Panc1 (cell line): Measurements from ENCODE around the gene DUT. TPM values are rescaled to one million over a fixed set of nuclear protein-coding genes. Genes with fewer than 3 reads are reported as not detected.

Source experiments
- ATAC-seq: fragments of 200-7000 bp; cut with Tn5 transposase; 2 replicates; pipeline ENCODE4 v1.9.1; 2020; ENCODE audit warnings: mild to moderate bottlenecking, moderate library complexity
- BruUV-seq: library from RNA; stranded (reverse); fragments of 400-500 nt; replicated peaks from 2 replicates; lab custom pipeline; 2021; lab: Mats Ljungman, UMichigan
- CTCF ChIA-PET: fragments of 300-600 bp; sonication (Branson Sonifier 250); formaldehyde crosslinking; loops from one replicate; lab custom pipeline; 2022; ENCODE audit warnings: antibody characterized with exemption; lab: Charles Lee
- POLR2A ChIA-PET: fragments of 300-600 bp; sonication (Branson Sonifier 250); formaldehyde crosslinking; loops from one replicate; lab custom pipeline; 2022; ENCODE audit warnings: antibody characterized with exemption; lab: Charles Lee
- DNase-seq: peaks from one replicate; pipeline ENCODE4 v3.0.0-alpha.2; 2010; ENCODE audit warnings: low read depth, low spot score
- H3K27ac ChIP-seq: 2 replicates; pipeline ENCODE4 v1.5.1; 2011; ENCODE audit warnings: mild to moderate bottlenecking, low read length, inconsistent platforms
- H3K27me3 ChIP-seq: fragments of 200-500 bp; sonication (Bioruptor generic); 2 replicates; pipeline ENCODE4 v1.6.0; 2014; ENCODE audit warnings: low read length, inconsistent platforms; ENCODE audit not compliant: control insufficient read depth, insufficient read depth
- H3K36me3 ChIP-seq: fragments of 200-500 bp; sonication (Bioruptor generic); 2 replicates; pipeline ENCODE4 v1.5.1; 2014; ENCODE audit warnings: inconsistent platforms, mild to moderate bottlenecking, low read length, moderate library complexity; ENCODE audit not compliant: control insufficient read depth, insufficient read depth
- H3K4me1 ChIP-seq: 2 replicates; pipeline ENCODE4 v1.5.1; 2011; ENCODE audit warnings: inconsistent platforms, mild to moderate bottlenecking, low read length, moderate library complexity; ENCODE audit not compliant: control insufficient read depth, insufficient read depth
- H3K4me3 ChIP-seq, 2 experiments: 2 replicates each; pipeline ENCODE4 v1.5.1; 2011 to 2012; ENCODE audit warnings: low read depth in 2 of 2, low read length in 2 of 2, mild to moderate bottlenecking in 2 of 2, inconsistent platforms in 1 of 2, moderate library complexity in 1 of 2
- H3K9me3 ChIP-seq: fragments of 200-500 bp; sonication (Bioruptor generic); 2 replicates; pipeline ENCODE4 v1.5.1; 2014; ENCODE audit warnings: low read depth, mild to moderate bottlenecking, inconsistent platforms, low read length, moderate library complexity; ENCODE audit not compliant: control insufficient read depth, insufficient read depth
- POLR2AphosphoS5 ChIP-seq: IDR thresholded peaks from 2 replicates; pipeline ENCODE4 v1.6.1; 2012; ENCODE audit warnings: mild to moderate bottlenecking, low read depth, low read length, moderate library complexity
- SIN3A ChIP-seq: IDR thresholded peaks from 2 replicates; pipeline ENCODE4 v1.6.1; 2012; ENCODE audit warnings: low read depth, mild to moderate bottlenecking, low read length, moderate library complexity, borderline replicate concordance; ENCODE audit not compliant: insufficient read depth
- TCF7L2 ChIP-seq: IDR thresholded peaks from 2 replicates; pipeline ENCODE4 v1.6.1; 2011; ENCODE audit warnings: mild to moderate bottlenecking, low read depth, low read length, inconsistent platforms
- in situ Hi-C: cut with HindIII; loops from 2 replicates; pipeline ENCODE4 v1.10.0; 2016; ENCODE audit warnings: low sequenced_read_pairs, low pct_unique_long_range_greater_than_20kb
- intact Hi-C: fragments of 100-400 bp; cut with micrococcal nuclease; formaldehyde crosslinking; loops from one replicate; pipeline ENCODE4 v1.10.0; 2022; ENCODE audit not compliant: unreplicated experiment
- total RNA-seq: library from RNA; stranded (reverse); gene quantifications from one replicate; pipeline ENCODE4 v1.2.1, GENCODE V29; 2021; ENCODE audit not compliant: unreplicated experiment
- TF ChIP-seq, protein P1 (sequence below): fragments of 450-650 bp; IDR thresholded peaks from 2 replicates; pipeline ENCODE4 v1.5.1; 2017; ENCODE audit warnings: mild to moderate bottlenecking
- TF ChIP-seq, protein P2 (sequence below), 2 experiments: IDR thresholded peaks; 2 replicates each; pipeline ENCODE4 v1.6.1; 2011 to 2012; ENCODE audit warnings: low read depth in 2 of 2, control low read depth in 1 of 2, low read length in 1 of 2, mild to moderate bottlenecking in 1 of 2, moderate library complexity in 1 of 2; ENCODE audit not compliant: insufficient read depth in 1 of 2

Gene DUT
- total RNA-seq, 1 experiment from 2014 or later = 220 TPM

DNA sequence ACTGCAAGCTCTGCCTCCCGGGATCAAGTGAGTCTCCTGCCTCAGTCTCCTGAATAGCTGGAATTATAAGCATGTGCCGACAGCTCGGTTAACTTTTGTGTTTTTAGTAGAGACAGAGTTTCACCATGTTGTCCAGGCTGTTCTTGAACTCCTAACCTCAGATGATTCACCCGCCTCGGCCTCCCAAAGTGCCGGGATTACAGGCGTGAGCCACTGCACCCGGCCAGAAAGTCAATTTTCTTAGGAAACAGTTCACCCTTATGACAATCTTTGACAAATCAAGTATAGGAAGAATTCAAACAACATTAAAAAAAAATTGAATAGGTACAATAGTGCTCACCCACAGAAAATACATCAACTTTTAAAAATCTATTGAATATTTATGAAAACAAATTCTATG lies 23.6 kb upstream of the DUT start:
- no peak for ATAC-seq
- DNase-seq = no peak
- in situ Hi-C loops (no loop called here), intact Hi-C loops (no loop called here)
- Histone ChIP-seq H3K4me1 (no peaks in the 10 kb centered on the region), H3K27me3 (no peaks in the 10 kb centered on the region), H3K4me3 (no peak overlapping the region), H3K9me3 (no peaks in the 10 kb centered on the region), H3K27ac (no peak overlapping the region), H3K36me3 (no peaks in the 10 kb centered on the region)
- TF ChIP-seq, protein P1, sequence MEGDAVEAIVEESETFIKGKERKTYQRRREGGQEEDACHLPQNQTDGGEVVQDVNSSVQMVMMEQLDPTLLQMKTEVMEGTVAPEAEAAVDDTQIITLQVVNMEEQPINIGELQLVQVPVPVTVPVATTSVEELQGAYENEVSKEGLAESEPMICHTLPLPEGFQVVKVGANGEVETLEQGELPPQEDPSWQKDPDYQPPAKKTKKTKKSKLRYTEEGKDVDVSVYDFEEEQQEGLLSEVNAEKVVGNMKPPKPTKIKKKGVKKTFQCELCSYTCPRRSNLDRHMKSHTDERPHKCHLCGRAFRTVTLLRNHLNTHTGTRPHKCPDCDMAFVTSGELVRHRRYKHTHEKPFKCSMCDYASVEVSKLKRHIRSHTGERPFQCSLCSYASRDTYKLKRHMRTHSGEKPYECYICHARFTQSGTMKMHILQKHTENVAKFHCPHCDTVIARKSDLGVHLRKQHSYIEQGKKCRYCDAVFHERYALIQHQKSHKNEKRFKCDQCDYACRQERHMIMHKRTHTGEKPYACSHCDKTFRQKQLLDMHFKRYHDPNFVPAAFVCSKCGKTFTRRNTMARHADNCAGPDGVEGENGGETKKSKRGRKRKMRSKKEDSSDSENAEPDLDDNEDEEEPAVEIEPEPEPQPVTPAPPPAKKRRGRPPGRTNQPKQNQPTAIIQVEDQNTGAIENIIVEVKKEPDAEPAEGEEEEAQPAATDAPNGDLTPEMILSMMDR = no peak
- TF ChIP-seq, protein P2, sequence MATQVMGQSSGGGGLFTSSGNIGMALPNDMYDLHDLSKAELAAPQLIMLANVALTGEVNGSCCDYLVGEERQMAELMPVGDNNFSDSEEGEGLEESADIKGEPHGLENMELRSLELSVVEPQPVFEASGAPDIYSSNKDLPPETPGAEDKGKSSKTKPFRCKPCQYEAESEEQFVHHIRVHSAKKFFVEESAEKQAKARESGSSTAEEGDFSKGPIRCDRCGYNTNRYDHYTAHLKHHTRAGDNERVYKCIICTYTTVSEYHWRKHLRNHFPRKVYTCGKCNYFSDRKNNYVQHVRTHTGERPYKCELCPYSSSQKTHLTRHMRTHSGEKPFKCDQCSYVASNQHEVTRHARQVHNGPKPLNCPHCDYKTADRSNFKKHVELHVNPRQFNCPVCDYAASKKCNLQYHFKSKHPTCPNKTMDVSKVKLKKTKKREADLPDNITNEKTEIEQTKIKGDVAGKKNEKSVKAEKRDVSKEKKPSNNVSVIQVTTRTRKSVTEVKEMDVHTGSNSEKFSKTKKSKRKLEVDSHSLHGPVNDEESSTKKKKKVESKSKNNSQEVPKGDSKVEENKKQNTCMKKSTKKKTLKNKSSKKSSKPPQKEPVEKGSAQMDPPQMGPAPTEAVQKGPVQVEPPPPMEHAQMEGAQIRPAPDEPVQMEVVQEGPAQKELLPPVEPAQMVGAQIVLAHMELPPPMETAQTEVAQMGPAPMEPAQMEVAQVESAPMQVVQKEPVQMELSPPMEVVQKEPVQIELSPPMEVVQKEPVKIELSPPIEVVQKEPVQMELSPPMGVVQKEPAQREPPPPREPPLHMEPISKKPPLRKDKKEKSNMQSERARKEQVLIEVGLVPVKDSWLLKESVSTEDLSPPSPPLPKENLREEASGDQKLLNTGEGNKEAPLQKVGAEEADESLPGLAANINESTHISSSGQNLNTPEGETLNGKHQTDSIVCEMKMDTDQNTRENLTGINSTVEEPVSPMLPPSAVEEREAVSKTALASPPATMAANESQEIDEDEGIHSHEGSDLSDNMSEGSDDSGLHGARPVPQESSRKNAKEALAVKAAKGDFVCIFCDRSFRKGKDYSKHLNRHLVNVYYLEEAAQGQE (IDR thresholded peaks at IDR 0.05; ENCODE audit: insufficient read depth in 1 of 2, low read depth in 2 of 2, low read length in 1 of 2) = no peak
- TF ChIP-seq SIN3A = no peak
- no peak for TF ChIP-seq POLR2AphosphoS5
- no peak for TF ChIP-seq TCF7L2
- no TSS peak for BruUV-seq
- ChIA-PET CTCF (no interaction called here), POLR2A (no interaction called here)

DNA sequence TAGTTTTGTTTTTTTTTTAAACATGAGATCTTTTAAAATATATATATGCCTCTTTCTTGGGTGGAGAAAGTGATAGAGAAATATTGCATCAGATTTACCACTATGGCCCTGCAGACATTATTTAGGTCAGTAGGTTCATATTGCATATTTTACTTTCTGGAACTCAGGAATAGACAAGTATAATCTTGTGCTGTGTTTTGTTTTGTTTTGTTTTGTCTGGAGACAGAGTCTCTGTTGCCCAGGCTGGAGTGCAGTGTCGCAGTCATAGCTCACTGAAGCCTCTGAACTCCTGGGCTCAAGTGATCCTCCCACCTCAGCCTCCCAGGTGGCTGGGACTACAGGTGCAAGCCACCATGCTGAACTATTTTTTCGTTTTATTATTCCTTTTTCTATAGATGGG lies 21.5 kb upstream of the DUT start:
- DNase-seq = no peak
- intact Hi-C loops = no loop called here
- Histone ChIP-seq H3K27me3 (no peaks in the 10 kb centered on the region), H3K27ac (no peak overlapping the region), H3K4me3 (no peak overlapping the region), H3K9me3 (no peaks in the 10 kb centered on the region), H3K36me3 (no peaks in the 10 kb centered on the region), H3K4me1 (no peaks in the 10 kb centered on the region)
- no peak for TF ChIP-seq TCF7L2
- no peak for TF ChIP-seq SIN3A
- TF ChIP-seq, protein P1 = no peak
- TF ChIP-seq POLR2AphosphoS5 = no peak
- TF ChIP-seq, protein P2 (IDR thresholded peaks at IDR 0.05; ENCODE audit: insufficient read depth in 1 of 2, low read depth in 2 of 2, low read length in 1 of 2) = no peak
- no peak for ATAC-seq
- CTCF ChIA-PET = no interaction called here
- in situ Hi-C loops = no loop called here
- POLR2A ChIA-PET = no interaction called here
- no TSS peak for BruUV-seq
